ENCODE data around the gene ZCCHC14.

GRCh38 chr16:87358696-87359095, 134.1 kb downstream of the ZCCHC14 start:
- TF ChIP-seq, protein P1, sequence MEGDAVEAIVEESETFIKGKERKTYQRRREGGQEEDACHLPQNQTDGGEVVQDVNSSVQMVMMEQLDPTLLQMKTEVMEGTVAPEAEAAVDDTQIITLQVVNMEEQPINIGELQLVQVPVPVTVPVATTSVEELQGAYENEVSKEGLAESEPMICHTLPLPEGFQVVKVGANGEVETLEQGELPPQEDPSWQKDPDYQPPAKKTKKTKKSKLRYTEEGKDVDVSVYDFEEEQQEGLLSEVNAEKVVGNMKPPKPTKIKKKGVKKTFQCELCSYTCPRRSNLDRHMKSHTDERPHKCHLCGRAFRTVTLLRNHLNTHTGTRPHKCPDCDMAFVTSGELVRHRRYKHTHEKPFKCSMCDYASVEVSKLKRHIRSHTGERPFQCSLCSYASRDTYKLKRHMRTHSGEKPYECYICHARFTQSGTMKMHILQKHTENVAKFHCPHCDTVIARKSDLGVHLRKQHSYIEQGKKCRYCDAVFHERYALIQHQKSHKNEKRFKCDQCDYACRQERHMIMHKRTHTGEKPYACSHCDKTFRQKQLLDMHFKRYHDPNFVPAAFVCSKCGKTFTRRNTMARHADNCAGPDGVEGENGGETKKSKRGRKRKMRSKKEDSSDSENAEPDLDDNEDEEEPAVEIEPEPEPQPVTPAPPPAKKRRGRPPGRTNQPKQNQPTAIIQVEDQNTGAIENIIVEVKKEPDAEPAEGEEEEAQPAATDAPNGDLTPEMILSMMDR (IDR thresholded peaks at IDR 0.05; ENCODE audit: control extremely low read depth in 1 of 3, insufficient read depth in 1 of 3, low read depth in 1 of 3, low read length in 3 of 3), result no peak
- TF ChIP-seq TBP (IDR thresholded peaks at IDR 0.05; ENCODE audit: low read depth, low read length) (no peak), SAP30 (IDR thresholded peaks at IDR 0.05; ENCODE audit: insufficient read depth, insufficient replicate concordance, low read length) (no peak), ZNF274 (IDR thresholded peaks at IDR 0.05; ENCODE audit: borderline replicate concordance, extremely low read depth, low read length) (no peak), SIN3A (conservative IDR thresholded peaks at IDR 0.05 in 1 of 2, IDR thresholded peaks at IDR 0.05 in 1 of 2; ENCODE audit: low read depth in 1 of 2, low read length in 2 of 2) (no peak), CEBPB (IDR thresholded peaks at IDR 0.05; ENCODE audit: low read depth, low read length) (no peak), HDAC2 (IDR thresholded peaks at IDR 0.05; ENCODE audit: borderline replicate concordance in 1 of 2, low read depth in 2 of 2, low read length in 2 of 2) (no peak)
